Measurements from ENCODE around the gene CHMP4A.
A peak's percentile ranks its signal among the peaks of the same experiment; 100 is the strongest.

DNA sequence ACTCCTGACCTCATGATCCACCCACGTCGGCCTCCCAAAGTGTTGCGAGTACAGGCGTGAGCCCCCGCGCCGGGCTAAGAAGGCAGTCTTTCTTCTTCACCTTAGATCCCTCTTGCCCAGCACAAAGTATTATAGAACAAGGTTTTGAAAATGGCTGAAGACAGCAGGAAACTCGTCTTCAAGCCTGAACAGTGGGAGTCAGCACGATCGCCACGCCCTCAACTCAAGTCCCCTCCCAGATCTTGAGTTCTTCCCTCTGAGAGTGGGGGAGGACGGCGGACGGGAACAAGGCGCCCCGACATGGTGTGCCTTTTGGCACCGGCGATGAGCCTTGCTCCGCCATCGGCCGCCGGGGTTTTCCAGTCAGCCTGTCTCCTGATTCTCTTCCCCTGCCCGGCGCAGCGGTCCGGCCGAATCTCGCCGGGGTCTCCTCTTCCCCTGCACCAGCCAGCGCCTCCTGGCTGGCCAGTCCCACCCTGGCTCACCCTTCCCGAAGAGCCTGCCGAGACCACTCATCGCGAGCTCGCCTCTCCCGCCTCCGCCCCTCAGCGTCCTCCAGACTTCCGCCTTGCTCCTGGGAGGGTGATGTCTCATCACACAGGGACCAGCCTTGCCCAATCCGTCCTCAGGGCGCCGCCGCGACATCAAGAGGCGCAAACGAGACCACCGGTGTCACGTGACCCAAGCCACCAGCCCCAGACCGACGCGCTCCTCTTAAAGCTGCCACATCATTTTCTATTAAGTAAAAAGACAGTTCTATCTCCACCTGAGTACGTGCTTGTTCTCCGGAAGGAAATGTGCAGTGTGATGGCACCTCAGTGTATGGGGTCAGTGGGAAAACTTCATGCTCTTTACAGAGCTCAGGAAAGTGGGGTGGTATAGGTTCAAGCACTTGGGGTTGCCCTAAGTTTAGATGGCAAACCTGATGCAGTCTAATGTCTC lies at the start of gene CHMP4A:
- TF ChIP-seq, protein P1, sequence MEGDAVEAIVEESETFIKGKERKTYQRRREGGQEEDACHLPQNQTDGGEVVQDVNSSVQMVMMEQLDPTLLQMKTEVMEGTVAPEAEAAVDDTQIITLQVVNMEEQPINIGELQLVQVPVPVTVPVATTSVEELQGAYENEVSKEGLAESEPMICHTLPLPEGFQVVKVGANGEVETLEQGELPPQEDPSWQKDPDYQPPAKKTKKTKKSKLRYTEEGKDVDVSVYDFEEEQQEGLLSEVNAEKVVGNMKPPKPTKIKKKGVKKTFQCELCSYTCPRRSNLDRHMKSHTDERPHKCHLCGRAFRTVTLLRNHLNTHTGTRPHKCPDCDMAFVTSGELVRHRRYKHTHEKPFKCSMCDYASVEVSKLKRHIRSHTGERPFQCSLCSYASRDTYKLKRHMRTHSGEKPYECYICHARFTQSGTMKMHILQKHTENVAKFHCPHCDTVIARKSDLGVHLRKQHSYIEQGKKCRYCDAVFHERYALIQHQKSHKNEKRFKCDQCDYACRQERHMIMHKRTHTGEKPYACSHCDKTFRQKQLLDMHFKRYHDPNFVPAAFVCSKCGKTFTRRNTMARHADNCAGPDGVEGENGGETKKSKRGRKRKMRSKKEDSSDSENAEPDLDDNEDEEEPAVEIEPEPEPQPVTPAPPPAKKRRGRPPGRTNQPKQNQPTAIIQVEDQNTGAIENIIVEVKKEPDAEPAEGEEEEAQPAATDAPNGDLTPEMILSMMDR (IDR thresholded peaks at IDR 0.05), result peak; percentile 3
- no peak for TF ChIP-seq EZH2 (IDR thresholded peaks at IDR 0.05; ENCODE audit: borderline replicate concordance, insufficient read depth, low read depth, low read length, poor library complexity, severe bottlenecking)

Measured in B cell (primary cell).